GM12872 (cell line): ENCODE results near the gene MPDZ.

Experiments
- CTCF ChIP-seq: IDR thresholded peaks from 3 replicates; pipeline ENCODE4 v1.5.1; 2011; ENCODE audit warnings: low read depth, mild to moderate bottlenecking, low read length, moderate library complexity; ENCODE audit not compliant: insufficient read depth

MPDZ gene

GRCh38 chr9:13209498-13209897, 70.0 kb downstream of the MPDZ start:
- TF ChIP-seq CTCF: no peak

GRCh38 chr9:13205824-13206223, 73.7 kb downstream of the MPDZ start:
- TF ChIP-seq CTCF: no peak

GRCh38 chr9:13190040-13190439, 89.5 kb downstream of the MPDZ start:
- TF ChIP-seq CTCF: no peak

GRCh38 chr9:13189362-13189761, 90.1 kb downstream of the MPDZ start:
- no peak for TF ChIP-seq CTCF

GRCh38 chr9:13186774-13187173, 92.7 kb downstream of the MPDZ start:
- TF ChIP-seq CTCF: no peak

- TF ChIP-seq CTCF: no peak
These were observed 93.4 kb downstream of the MPDZ start for GRCh38 chr9:13186091-13186490.

GRCh38 chr9:13181652-13182051, 97.8 kb downstream of the MPDZ start:
- TF ChIP-seq CTCF: no peak

- TF ChIP-seq CTCF: no peak
These were observed 100.2 kb downstream of the MPDZ start for GRCh38 chr9:13179257-13179656.
